Jurkat, Clone E6-1 (cell line): ENCODE data around the gene PRKCZ.
A peak's percentile ranks its signal among the peaks of the same experiment; 100 is the strongest.

Experiments used
- DNase-seq: peaks from one replicate; pipeline ENCODE4 v3.0.0-alpha.2; 2011; ENCODE audit warnings: low read depth, low spot score
- H3K4me3 ChIP-seq: 2 replicates; pipeline ENCODE4 v1.5.1; 2011; ENCODE audit warnings: mild to moderate bottlenecking, low read length, control low read depth, moderate library complexity

PRKCZ gene

DNA sequence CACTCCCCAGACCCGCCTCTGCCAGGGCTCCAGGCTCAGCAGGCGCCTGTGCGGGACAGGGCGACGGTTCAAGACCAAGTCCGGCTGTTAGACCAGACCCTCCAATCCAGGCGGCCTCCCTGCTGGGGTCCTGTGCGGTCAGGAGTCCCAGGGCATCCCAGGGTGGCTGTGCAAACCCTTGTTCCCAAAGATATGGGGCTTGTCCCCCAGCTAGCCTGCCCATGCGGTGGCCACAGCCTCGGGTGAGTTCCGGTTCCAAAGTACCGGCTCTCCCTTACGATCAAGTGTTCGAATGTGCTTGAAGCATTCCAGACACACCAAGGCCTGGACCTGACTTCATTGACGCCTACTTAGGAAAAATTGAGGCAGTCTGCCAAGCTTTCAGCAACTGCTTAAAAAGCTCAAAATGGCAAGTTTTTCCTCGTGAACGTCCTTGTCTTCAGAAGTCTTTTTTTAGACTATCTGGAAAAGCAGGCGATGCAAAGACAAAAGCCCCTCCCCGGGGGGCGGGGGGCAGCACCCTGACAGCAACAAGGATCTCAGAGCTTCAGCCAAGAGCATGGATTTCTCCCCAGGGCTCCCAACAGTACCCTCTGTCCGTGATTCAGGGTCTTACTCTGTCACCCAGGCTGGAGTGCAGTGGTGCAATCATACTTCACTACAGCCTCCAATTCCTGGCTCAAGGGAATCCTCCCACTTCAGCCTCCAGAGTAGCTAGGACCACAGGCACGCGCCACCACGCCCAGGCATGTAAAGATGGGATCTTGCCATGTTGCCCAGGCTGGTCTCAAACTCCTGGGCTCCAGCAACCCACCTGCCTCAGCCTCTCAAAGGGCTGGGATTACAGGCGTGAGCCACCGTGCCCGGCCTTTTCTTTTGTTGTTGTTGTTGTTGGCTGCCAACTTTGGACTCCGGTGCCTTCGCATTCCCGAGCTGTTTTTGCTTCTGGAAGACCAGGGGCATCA lies 142.1 kb downstream of the PRKCZ start:
- DNase-seq = no peak
- H3K4me3 ChIP-seq = no peak overlapping the region

DNA sequence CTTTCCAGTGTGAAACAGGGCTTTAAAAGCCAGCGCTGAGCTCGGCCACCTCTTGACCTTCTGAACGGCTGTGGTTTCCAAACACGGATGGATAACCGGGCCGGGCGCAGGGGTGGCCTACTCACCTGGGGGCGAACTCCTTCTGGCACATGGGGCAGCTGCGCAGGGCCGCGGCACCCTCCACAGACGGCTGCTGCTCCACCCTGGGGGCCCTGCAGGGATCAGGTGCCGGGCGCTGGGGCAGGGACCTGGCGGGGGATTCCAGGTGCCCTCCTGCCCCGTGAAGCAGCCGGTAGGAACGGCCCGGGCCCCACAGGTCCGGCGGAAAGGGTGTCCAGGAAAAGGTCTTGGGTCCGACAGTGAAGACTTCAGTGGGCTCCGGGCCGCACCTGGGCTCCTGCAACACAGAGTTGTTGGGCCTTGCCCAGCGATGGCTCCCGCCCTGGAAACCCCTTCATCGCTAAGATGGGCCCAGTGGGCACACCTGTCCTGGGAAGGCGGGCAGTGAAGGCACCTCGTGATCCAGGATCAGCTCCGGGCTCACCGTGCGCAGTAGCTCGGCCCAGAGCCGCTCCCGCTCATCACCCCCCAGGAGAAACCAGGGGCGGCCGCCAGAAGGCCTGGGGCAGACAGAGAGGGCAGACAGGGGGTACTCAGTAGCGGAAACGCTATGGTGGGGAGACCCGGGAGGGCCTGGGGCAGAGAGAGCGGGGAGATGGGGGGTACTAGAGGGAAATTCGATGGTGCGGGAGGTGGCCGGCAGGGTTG lies 143.5 kb downstream of the PRKCZ start:
- H3K4me3 ChIP-seq = peak overlapping the region; percentile 55
- no peak for DNase-seq

DNA sequence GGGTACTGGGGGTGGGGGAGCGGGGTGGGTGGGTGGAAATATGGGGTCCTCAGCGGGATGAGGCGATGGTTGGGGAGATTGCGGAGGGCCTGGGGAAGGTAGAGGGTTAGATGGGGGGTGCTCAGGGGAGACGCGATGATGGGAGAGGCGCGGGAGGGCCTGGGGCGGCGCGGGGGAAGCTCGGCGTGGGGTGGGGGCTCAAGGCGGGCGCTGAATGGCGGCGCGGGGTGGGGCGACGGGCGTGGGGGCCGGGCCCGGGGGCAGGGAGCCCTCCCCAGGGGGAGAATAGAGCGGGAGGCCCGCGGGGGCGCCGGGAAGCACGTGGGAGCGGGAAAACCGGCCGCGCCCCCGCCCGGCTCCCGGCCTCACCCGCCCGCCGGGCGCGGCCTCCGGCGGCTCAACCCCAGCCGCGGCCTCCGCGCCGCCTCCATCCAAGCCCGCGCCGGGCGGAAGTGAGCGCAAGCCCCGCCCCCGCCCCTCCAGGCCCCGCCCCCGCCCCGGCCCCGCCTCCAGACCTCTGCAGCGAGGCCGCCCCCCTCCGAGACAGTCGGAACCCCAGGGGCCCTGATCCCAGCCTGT lies 144.2 kb downstream of the PRKCZ start, which contains the start of gene FAAP20:
FAAP20 (minus strand) TSS at position 454 of the 579 bp plus-strand sequence; CDS start at position 431, 23 bp downstream.
- DNase-seq = peak; percentile 32

DNA sequence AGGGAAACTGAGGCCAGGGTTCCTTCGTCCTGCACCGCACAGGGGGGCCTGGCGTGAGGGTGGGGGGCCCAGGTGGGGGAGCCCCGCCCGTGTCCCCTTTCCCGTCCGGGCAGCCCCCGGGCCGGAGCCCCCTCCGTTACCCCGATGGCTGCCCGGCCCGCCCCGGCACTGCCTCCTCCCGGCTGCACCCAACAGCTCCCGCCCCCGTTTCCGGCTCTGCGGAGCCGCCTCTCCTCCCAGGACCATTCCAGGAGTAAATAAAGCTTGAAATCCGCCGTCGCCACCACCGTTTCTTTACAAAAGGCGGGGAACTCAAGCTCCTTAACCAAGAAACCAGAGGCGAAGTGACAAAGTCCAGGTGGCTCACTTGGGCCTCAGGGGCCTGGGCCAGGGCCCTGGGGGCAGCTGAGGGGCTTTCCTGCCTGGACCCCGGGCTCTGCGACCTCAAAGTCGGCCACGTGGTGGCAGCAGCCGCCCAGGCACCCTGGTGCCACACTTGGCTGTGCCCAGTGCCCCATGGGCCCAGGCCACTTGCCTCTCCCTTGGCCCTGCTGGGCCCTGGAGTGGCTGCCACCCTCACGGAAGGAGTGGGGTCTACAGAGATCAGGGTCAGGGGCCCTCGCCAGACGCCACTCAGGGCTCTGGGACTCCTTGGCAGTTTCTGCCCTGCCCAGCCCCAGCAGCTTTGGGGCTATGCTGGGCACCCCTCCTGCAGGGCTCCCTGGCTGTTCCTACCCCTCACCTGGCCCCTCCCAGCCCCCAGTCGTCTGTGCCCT lies 144.9 kb downstream of the PRKCZ start:
- DNase-seq = peak; percentile 72
- H3K4me3 ChIP-seq = peak overlapping the region; percentile 57

More for the DNA sequence above, 144.2 kb downstream of the PRKCZ start, which contains the start of gene FAAP20:
- peak within 1 kb of the TSS; percentile 57 for H3K4me3 ChIP-seq

DNA sequence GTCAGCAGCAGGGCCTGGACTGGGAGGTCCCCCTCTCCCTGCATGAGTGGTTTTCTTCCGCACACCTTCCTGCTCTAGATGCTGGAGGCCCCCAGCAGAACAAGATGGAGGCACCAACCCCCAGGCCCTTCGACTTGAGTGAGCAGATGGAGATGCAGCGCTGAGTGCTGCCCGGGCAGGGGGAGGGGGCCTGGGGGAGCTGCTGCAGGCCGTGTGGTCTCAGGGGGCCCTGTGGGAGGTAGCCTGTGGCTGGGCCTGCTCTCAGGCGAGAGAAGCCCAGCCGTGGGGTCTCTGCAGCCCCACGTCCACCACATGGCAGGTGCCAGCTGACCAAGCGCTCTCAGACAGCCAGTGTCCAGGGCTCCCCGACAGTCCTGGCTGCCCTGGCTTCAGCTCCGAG lies 145.6 kb downstream of the PRKCZ start:
- H3K4me3 ChIP-seq = no peak overlapping the region
- no peak for DNase-seq

DNA sequence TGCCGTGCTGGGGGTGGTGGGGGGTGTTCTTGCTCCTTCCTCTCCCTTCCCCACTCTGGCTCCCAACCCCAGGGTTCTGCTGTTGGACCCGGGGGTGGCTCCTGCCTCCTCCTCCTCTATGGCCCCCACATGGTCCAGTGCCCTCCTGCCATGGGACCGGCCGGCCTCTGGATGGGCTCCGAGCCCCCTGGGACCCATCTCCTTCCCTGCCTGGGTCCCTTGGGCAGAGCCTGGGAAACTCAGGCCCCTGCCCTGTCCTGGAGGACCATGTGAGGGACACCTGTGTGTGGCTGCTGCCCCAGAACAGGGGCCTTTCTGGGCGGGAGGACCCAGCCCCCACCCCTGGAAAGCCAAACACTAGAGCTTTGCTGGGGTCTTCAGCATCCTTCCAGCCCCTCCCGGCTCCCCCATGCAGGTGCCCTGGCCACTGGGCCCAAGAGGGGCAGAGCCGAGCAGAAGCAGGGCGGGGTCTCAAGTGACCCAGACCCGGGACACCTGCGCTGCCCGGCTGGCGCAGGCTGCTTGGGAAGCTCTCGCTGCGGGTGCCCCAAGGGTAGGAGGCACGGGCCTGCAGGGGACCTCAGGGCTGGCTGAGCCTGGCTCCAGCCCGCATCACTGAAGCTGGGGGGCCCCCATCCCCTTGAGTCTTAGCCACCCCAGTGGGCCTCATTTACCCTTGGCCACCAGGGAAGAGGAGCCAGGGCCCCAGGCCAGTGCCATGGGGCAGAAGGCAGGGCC lies 146.9 kb downstream of the PRKCZ start:
- DNase-seq = no peak
- no peak overlapping the region for H3K4me3 ChIP-seq

DNA sequence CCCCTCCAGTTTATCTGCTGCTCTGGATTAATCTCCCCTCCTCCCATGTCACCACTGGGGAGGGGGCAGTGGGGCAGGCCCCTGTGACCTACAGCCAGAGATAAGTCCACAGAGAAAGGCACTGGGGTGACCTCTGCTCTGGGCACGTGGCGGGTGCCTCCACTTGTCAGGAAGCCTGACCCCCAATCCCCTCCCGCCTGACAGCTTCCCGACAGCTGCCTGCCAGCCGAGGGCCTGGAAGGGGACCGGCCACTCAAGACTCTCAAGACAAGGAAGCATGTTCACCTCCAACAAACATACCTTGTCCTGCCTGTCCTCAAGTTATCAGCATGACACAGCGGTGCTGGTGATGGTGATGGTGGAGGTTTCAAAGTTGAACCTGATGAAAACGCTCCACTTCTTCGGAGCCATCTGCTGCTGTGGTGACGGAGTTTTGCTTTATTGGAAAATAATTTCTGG lies 147.5 kb downstream of the PRKCZ start:
- DNase-seq = no peak
- no peak overlapping the region for H3K4me3 ChIP-seq

DNA sequence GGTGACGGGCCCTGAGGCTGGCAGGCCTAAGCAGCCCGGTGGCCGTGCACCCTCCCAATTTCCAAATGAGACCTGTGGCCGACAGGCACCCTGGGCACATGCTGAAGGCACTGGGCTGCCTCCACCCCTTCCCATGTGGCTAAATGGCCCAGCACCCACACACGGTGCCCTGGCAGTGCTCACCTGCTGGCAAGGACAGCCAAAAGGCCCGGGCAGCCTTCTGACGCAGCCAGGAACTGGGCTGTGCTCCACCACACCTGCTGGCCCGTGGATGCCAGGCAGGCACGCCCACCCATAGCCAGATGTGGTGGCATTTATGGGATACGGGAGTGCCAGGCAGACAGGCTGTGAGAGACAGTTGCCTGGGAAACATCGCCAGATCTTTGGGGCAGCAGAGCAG lies 148.4 kb downstream of the PRKCZ start:
- no peak overlapping the region for H3K4me3 ChIP-seq
- DNase-seq = no peak

DNA sequence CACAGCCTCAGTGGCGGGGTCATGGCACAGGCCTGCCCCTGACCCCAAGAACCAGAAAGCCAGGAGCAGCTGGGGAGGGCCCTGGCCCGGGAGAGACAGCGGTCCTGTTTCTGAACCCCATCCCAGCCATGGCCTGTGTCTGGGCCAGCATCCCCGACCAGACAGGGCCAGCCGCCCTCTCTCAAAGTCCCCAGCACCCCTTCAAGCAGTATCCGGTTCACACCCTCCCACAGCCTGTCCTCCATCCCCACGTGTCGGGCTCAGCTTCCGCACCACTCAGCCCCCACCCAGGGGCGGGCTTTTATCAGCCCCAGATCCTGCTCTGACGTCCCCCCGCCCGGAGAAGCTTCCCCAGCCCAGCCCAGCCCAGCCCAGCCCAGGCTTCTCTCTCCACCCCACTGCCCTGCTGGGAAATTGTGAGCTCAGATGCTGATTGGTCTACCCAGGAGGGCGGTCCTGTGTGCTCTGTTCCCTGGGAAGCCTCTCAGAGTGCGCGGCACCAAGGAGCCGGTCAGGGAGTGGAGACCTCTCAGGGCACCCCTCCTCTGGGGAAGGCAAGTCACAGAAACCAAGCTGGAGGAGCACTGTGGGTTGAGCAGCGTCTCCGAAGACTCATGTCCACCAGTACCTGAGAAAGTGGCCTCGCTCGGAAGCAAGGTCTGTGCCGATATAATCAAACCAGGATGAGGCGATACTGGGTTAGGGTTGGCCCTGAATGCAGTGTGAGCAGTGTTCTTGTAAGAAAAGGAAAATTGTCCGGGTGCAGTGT lies 149.0 kb downstream of the PRKCZ start:
- no peak overlapping the region for H3K4me3 ChIP-seq
- peak; percentile 14 for DNase-seq

DNA sequence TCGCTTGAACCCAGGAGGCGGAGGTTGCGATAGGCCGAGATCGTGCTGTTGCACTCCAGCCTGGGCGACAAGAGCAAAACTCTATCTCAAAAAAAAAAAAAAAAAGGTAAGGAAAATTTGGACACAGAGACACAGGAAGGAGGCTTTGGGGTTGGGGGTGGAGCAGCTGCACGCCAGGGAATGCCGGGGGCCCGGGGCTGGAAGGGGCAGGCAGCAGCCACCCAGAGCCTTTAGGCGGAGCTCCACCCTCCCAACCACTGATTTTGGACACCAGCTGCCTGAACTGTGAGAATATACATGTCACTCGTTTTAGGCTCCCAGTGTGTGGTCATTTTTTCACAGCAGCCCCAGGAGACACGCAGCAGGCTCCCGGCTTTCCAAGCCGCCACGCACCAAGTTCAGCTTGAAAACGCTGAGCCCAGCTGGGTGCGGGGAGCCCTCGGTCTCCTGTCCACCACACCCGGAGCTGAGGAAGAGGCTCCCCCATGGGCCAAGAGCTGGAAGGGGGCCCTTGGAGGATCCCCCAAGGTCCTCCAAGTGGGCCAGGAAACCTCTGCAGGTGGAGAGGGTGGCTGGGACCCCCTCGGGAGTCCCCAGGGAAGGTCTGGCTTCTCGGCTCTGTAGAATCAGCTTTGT lies 150.2 kb downstream of the PRKCZ start:
- no peak for DNase-seq
- H3K4me3 ChIP-seq = no peak overlapping the region

DNA sequence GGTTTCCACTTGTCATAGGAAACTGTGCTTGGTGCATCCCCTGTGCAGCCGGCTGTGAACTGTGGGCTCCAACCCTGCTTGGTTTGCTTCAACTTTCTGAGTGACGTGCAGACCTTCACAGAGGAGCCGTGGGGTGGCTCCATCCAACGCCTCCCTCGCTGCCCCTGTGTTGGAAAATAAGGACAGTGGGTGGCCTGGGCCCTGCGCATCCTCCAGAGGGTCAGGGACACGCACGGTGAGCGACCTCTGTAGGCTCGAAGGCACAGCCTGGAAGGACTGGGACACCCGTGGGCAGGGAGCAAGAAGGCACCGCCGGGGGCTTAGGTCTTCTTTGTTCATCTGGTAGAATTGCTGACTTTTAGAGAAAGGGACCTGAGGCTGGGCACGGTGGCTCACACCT lies 150.9 kb downstream of the PRKCZ start:
- no peak for DNase-seq
- H3K4me3 ChIP-seq = no peak overlapping the region

DNA sequence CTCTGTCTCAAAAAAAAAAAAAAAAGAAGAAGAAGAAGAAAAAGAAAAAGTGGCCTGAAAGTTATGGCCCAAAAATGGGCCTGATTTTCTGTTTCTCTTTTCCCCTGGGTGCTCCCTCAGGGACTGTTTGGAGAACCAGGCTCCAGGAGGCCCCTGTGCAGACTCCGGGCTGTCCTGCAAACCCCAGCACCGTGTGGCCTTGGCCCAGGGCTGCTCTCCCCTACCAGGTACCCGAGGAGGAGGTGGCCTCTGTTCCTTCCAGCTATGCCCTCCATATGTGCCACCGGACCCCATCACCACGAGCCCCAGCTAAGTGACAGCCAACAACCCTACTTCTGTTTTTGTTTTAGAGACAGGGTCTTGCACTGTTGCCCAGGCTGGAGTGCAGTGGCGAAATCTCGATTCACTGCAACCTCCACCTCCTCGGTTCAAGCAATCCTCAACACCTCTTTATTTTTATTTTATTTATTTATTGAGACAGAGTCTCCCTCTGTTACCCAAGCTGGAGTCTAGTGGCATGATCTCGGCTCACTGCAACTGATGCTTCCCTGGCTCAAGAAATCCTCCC lies 151.9 kb downstream of the PRKCZ start:
- no peak overlapping the region for H3K4me3 ChIP-seq
- DNase-seq = no peak

DNA sequence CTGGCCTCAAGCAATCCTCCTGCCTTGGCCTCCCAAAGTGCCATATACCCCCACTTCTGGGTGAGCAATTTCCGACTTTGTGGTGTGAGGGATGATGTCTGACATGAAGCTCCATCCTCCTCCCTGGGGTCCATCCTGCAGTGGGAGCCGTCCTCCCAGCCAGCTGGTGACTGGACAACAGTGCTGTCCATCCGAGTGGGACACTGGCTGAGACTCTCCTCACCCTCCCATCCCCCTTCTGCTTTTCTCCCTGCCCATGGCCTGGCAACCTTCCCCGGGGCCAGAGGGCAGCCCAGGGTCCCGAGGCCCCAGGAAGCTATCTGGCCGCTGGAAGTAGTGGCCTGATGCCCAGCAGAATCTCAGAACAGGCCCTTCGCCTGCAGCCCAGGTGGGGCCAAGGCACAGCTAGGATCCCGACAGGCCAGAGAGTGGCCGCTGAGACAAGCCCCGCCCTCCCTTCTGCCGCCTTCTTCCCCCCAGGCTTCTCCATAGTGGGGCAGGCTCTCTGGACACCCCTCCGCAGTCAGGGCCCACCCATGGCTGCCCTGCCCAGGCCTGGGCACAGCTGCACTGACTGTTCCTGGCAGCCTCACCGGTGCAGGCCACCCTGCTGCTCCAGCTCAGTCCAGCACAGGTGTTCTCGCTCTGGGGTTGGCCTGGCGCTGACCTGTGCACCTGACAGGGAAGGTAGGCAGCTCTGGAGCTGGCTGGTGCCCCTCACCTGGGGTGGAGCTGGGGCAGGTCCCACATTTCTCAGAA lies 152.8 kb downstream of the PRKCZ start:
- no peak overlapping the region for H3K4me3 ChIP-seq

DNA sequence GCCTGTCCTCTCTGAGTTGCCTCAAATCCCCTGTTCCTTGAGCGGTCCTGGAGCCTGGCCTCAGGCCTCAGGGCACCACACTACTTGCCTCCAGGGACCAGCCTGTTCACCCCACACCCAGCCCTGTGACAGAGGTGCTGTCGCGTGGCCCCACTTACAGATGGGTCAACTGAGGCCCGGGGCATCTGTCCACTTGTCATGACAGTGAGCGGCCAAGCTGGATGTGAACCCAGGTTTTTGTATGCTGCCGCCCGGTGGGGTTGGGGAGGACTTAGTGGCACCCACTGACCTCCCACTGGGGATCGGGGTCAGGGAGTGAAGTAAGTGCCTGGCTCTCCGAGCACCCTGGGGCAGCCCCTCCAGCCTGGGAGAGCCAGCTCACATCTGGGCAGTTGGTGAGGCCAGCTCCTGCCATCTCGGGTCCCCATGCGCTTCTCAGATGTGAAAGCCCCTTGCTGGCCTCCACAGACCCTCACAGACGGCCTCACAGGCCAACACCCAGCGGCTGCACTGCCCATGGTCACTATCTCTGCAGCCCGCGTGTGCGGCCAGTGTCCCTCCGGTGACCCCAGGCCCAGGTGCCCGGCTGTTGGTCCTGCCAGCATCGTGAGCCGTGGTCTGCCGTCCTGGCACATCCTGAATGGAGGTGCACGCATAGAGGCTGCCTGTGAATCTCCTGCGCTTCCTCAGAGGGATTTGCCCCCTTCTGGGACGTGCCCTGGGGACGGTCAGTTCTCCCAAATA lies 153.6 kb downstream of the PRKCZ start:
- DNase-seq = no peak
- H3K4me3 ChIP-seq = no peak overlapping the region

More for the DNA sequence above, 152.8 kb downstream of the PRKCZ start:
- no peak for DNase-seq

DNA sequence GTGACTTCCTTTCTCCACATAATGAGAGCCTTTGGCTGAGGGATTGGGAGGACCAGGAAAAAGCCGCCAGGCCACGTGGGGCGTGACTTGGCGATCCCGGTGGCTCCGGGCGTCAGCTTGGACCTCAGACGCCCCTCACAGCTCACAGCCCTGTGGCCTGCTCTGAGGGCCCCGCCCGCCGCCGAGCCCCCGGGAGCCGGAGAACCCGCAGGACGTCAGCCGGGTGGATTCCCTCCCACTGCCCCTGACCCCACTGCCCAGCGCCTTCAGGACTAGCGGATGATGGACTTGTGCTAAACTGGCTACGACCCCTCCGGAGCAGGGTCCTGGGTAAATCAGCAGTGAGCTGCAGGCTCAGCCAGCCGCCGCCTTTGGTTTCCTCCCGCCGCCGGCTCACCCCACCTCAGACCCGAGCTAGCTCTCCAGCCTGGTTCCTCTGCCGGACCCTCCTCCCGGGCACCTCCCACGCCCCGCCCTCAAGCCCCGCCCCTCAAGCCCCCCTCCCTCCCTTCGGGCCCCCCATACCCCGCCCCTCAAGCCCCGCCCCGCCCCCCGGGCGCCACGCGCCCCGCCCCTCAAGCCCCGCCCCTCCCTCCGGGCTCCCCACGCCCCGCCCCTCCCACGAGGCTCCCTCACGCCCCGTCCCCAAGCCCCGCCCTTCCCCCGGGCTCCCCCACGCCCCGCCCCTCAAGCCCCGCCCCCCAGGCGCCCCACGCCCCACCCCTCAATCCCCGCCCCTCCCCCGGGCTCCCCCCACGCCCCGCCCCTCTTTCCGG lies 154.4 kb downstream of the PRKCZ start:
- no peak overlapping the region; the same call in 1 of the 2 replicates for H3K4me3 ChIP-seq
- peak; percentile 11 for DNase-seq
